ENCODE measurements around the gene KIF3A.

The KIF3A gene

GRCh38 chr5:132761321-132762240 is 24.2 kb upstream of the KIF3A start:
- no peak for DNase-seq (ENCODE audit: extremely low read depth, low read depth)
- TF ChIP-seq, protein P1, sequence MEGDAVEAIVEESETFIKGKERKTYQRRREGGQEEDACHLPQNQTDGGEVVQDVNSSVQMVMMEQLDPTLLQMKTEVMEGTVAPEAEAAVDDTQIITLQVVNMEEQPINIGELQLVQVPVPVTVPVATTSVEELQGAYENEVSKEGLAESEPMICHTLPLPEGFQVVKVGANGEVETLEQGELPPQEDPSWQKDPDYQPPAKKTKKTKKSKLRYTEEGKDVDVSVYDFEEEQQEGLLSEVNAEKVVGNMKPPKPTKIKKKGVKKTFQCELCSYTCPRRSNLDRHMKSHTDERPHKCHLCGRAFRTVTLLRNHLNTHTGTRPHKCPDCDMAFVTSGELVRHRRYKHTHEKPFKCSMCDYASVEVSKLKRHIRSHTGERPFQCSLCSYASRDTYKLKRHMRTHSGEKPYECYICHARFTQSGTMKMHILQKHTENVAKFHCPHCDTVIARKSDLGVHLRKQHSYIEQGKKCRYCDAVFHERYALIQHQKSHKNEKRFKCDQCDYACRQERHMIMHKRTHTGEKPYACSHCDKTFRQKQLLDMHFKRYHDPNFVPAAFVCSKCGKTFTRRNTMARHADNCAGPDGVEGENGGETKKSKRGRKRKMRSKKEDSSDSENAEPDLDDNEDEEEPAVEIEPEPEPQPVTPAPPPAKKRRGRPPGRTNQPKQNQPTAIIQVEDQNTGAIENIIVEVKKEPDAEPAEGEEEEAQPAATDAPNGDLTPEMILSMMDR (IDR thresholded peaks at IDR 0.05; ENCODE audit: low read depth, low read length, missing control alignments): no peak
- H3K4me3 ChIP-seq (replicated peaks; ENCODE audit: low read depth, low read length): no peak overlapping the region

DNA sequence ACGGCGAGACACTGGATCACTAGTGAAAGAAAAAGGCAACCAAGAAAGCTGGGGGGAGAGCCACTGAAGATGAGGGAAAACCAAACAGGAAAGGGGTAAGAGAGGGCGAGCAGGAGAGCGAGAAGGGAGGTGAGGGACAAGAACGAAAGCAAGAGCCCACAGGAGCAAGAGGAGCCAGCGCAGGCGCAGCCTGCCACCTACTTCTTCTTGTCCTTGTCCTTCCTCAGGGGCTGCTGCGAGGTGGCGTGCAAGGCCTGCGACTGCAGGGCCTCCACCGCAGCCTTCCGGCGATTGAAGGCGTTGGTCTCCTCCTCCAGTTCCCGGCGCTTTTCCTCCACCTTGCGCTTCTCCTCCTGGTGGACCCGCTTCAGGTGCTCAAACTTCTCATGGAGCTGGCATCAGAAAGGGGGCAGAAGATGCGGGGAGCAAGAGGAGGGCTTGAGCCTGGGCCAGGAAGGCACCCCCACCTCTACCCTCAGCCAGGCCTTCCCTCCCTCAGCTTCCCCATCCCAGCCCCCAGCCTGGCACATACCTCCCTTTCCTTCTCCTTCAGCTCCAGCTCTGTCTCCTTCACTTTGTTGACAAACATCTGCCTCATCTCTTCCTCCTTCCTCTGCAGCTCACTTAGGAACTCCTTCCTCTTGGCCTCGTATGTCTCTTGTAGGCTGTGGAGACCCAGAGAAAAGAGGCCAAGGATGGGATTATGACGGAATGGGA is 23.4 kb upstream of the KIF3A start:
- TF ChIP-seq, protein P1 (IDR thresholded peaks at IDR 0.05; ENCODE audit: low read depth, low read length, missing control alignments): no peak
- no peak overlapping the region for H3K4me3 ChIP-seq (replicated peaks; ENCODE audit: low read depth, low read length)
- DNase-seq (ENCODE audit: extremely low read depth, low read depth): no peak

DNA sequence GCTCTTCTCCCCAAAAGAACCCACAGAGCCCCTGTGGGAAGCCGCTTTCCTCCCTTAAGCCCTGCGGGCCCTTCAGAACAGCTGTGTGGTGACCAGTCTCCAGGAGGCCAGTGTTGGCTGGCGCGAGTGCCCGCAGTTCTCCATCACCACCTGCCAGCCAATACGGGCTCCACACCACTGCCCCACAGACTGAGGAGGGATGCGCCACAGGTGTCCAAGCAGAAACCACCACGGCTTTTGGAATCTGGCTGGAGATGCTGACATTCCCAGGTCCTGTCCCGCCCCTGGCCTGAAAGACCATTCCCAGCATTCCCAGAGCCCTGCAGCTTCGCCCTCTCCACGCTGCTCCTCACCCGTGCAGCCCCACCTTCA is 22.7 kb upstream of the KIF3A start:
- TF ChIP-seq, protein P1 (IDR thresholded peaks at IDR 0.05; ENCODE audit: low read depth, low read length, missing control alignments): no peak
- H3K4me3 ChIP-seq (replicated peaks; ENCODE audit: low read depth, low read length): no peak overlapping the region
- DNase-seq (ENCODE audit: extremely low read depth, low read depth): no peak

DNA sequence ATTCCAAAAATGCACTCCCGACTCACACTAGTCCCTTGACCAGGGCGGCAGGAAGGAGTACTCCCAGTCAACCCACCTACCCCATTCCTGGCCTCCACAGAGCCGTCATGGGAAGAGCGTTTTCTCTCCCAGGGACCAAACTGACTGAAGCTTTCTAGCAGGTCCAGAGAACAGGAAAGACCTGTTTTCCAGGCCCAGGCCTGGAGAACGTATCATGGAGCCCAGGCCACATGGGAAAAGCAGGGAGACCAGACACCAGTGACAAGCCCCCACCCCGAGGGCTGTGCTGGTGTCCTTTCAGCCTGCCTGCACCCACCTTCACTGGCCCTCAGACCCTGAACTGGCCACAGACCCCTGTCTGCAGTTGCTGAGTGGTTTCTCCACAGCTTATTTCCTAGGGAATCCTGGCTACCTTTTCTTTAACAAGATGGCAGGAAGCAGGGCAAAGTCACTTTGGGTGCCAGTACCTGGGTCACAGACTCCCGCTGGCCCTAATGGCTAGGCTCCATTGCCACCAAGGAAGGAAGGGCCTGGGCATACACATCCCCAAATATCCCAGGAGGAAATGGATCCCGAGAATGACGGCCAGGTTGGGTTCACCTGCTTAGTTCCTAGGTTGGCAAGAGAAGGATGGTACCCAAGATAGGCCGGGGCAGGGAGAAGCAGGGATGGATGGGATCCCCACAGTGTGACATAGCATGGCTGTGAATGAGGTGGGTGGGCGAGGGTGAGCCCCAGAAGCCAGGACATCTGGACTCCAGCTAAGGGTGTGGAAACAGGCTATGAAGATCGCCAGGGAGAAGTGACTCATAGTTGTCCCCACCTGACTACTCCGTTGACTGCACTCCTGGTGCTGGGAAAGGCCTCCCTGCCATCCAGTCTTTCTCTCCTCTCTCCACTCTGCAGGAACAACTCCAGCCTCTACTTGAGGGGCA is 22.0 kb upstream of the KIF3A start:
- DNase-seq (ENCODE audit: extremely low read depth, low read depth): no peak
- TF ChIP-seq, protein P1 (IDR thresholded peaks at IDR 0.05; ENCODE audit: low read depth, low read length, missing control alignments): no peak
- no peak overlapping the region for H3K4me3 ChIP-seq (replicated peaks; ENCODE audit: low read depth, low read length)

- DNase-seq (ENCODE audit: extremely low read depth, low read depth): no peak
- no peak overlapping the region for H3K4me3 ChIP-seq (replicated peaks; ENCODE audit: low read depth, low read length)
- TF ChIP-seq, protein P1 (IDR thresholded peaks at IDR 0.05; ENCODE audit: low read depth, low read length, missing control alignments): no peak
Measured at GRCh38 chr5:132758451-132758850, 21.1 kb upstream of the KIF3A start.

- TF ChIP-seq, protein P1 (IDR thresholded peaks at IDR 0.05; ENCODE audit: low read depth, low read length, missing control alignments): no peak
- H3K4me3 ChIP-seq (replicated peaks; ENCODE audit: low read depth, low read length): no peak overlapping the region
- DNase-seq (ENCODE audit: extremely low read depth, low read depth): no peak
Measured at GRCh38 chr5:132756542-132756941, 19.2 kb upstream of the KIF3A start.
